Peyer's patch (tissue), 4 donors: Measurements from ENCODE around the gene SMG7. TPM values are rescaled to one million over a fixed set of nuclear protein-coding genes. Genes with fewer than 3 reads are reported as not detected.

Experiments
- DNase-seq, 3 donors: peaks; one replicate each; pipeline ENCODE4 v3.0.0-alpha.2; 2017 to 2019
- H3K27ac ChIP-seq, 4 donors: fragments of 200-600 bp; sonication (generic); one replicate each; pipeline ENCODE4 v1.5.1; 2016 to 2019
- H3K27me3 ChIP-seq, 2 donors: fragments of 200-600 bp; sonication (generic); one replicate each; pipeline ENCODE4 v1.5.1; 2019
- H3K36me3 ChIP-seq, 3 donors: fragments of 200-600 bp; sonication (generic); one replicate each; pipeline ENCODE4 v1.5.1; 2016 to 2019
- H3K4me1 ChIP-seq, 4 donors: fragments of 200-600 bp; sonication (generic); one replicate each; pipeline ENCODE4 v1.5.1; 2016 to 2019
- H3K4me3 ChIP-seq, 4 donors: fragments of 200-600 bp; sonication (generic); 1 replicate in 3 of 4; 2 replicates in 1 of 4; pipeline ENCODE4 v1.5.1; 2016 to 2019; ENCODE audit warnings: mild to moderate bottlenecking in 1 of 4
- H3K9me3 ChIP-seq, 4 donors: fragments of 200-600 bp; sonication (generic); one replicate each; pipeline ENCODE4 v1.5.1; 2016 to 2019; ENCODE audit warnings: mild to moderate bottlenecking in 1 of 4
- CTCF ChIP-seq, 6 experiments: fragments of 450-650 bp in 4 of 6; fragments of 200-600 bp in 2 of 6; sonication (generic) in 1 of 6; IDR thresholded peaks; one replicate each; pipeline ENCODE4 v1.5.1; 2017 to 2019; ENCODE audit warnings: antibody characterized with exemption in 6 of 6, mild to moderate bottlenecking in 3 of 6, moderate library complexity in 1 of 6
- POLR2A ChIP-seq, 2 donors: fragments of 450-650 bp; IDR thresholded peaks; one replicate each; pipeline ENCODE4 v1.5.1; 2017; ENCODE audit warnings: antibody characterized with exemption in 2 of 2, mild to moderate bottlenecking in 2 of 2, moderate library complexity in 2 of 2
- total RNA-seq, 4 donors: library from RNA; depleted of rRNA; stranded (reverse); fragments of >200 nt; gene quantifications; one replicate each; pipeline ENCODE4 v1.1.0, GENCODE V29; 2016

The SMG7 gene
- total RNA-seq, 4 donors from 2014 or later = 46.2 to 72.7 (median 54.3) TPM

DNA sequence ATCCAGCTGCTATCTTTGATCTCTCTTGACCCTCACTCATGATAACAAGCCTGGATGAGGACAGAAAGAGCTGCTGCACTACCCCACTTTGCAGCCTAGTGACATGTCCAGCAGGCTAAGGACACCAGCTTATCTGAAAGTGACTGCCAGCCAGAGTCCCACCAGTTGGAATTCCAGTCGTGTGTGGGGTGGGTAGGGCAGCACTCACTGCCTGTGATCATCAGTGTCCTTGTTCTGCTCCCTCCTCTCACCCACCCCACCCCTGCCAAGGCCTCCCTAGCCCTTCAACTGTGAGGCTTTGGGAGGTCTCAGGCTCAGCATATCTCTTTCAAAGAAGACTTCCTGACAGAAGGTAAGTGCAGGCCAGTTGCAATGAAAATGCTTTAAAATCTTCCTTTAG, 38.6 kb upstream of the SMG7 start:
- H3K4me3 ChIP-seq = no peak overlapping the region
- H3K9me3 ChIP-seq = no peaks in the 10 kb centered on the region
- TF ChIP-seq CTCF (IDR thresholded peaks at IDR 0.05) = no peak
- no peak for TF ChIP-seq POLR2A (IDR thresholded peaks at IDR 0.05)
- H3K36me3 ChIP-seq = no peaks in the 10 kb centered on the region
- H3K27ac ChIP-seq = no peak overlapping the region
- H3K27me3 ChIP-seq = no peaks in the 10 kb centered on the region
- H3K4me1 ChIP-seq = no peaks in the 10 kb centered on the region
- DNase-seq = no peak

DNA sequence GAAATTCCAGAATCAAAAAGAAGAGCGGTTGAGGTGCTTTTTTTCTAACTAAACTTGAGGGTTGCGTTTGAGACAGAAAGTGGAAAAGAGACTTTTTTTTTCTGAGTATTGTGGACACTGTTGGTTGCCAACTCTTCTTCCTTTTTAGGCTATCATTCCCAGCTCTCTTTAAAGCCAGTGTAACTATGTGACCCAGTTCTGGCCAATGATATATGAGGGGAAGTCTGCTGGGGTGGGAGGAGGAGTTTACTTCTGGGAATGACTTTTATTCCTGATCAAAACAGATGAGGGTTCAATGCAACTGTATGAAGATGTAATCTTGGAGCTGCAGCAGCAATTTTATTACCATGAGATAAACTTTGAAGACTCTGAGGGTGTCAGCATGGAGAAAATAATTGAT, 36.8 kb upstream of the SMG7 start:
- Histone ChIP-seq H3K36me3 (no peaks in the 10 kb centered on the region), H3K4me3 (no peak overlapping the region), H3K27me3 (no peaks in the 10 kb centered on the region), H3K9me3 (no peaks in the 10 kb centered on the region), H3K27ac (no peak overlapping the region), H3K4me1 (no peaks in the 10 kb centered on the region)
- TF ChIP-seq CTCF (IDR thresholded peaks at IDR 0.05) = no peak
- DNase-seq = no peak

DNA sequence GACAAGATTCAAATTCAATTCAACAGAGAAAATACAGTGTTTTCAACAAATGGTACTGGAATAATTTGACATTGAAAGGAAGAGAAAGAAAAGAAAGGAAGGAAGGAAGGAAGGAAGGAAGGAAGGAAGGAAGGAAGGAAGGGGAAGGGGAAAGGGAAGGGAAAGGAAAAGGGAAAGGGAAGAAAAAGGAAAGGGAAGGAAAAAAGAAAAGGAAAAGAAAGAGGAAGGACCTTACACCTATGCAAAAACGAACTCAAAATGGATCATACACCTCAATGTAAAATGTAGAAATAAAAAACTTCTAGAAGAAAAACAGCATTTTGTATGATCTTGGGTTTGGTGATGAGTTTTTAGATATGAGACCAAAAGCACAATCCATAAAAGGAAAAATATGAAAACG, 34.2 kb upstream of the SMG7 start:
- Histone ChIP-seq H3K27me3 (no peaks in the 10 kb centered on the region), H3K4me3 (no peak overlapping the region), H3K36me3 (no peaks in the 10 kb centered on the region), H3K27ac (no peak overlapping the region), H3K9me3 (no peaks in the 10 kb centered on the region), H3K4me1 (no peaks in the 10 kb centered on the region)
- DNase-seq = no peak
- no peak for TF ChIP-seq POLR2A (IDR thresholded peaks at IDR 0.05)
- no peak for TF ChIP-seq CTCF (IDR thresholded peaks at IDR 0.05)

GRCh38 chr1:183443011-183443410, 29.3 kb upstream of the SMG7 start:
- Histone ChIP-seq H3K9me3 (no peaks in the 10 kb centered on the region), H3K27me3 (no peaks in the 10 kb centered on the region), H3K27ac (no peak overlapping the region), H3K4me3 (no peak overlapping the region), H3K4me1 (no peaks in the 10 kb centered on the region), H3K36me3 (no peaks in the 10 kb centered on the region)
- TF ChIP-seq POLR2A (IDR thresholded peaks at IDR 0.05) = no peak
- no peak for TF ChIP-seq CTCF (IDR thresholded peaks at IDR 0.05)
- no peak for DNase-seq

DNA sequence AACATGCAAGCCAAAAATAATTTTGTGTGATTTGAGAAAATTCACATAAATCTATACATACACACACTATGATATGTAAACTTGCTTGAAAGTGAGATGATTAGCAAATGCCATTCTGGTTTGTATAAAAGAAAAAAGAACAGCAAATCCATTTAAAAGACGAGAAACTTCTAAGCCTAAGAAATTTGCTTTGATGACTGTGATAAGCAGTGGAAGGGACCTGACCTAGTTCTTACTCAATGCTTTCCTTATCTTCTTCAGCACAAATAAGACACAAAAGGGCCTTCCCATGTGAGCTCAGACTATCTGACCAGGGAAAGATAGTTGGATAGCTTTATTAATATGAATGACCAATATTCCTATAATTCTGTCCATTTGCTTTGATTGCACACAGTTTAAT, 28.8 kb upstream of the SMG7 start:
- no peak for TF ChIP-seq CTCF (IDR thresholded peaks at IDR 0.05)
- no peak for TF ChIP-seq POLR2A (IDR thresholded peaks at IDR 0.05)
- H3K36me3 ChIP-seq = no peaks in the 10 kb centered on the region
- no peaks in the 10 kb centered on the region for H3K9me3 ChIP-seq
- H3K4me1 ChIP-seq = no peaks in the 10 kb centered on the region
- H3K27ac ChIP-seq = no peak overlapping the region
- H3K27me3 ChIP-seq = no peaks in the 10 kb centered on the region
- DNase-seq = no peak
- no peak overlapping the region for H3K4me3 ChIP-seq

- Histone ChIP-seq H3K27ac (no peak overlapping the region), H3K36me3 (no peaks in the 10 kb centered on the region), H3K4me3 (no peak overlapping the region), H3K27me3 (no peaks in the 10 kb centered on the region), H3K4me1 (no peaks in the 10 kb centered on the region), H3K9me3 (no peaks in the 10 kb centered on the region)
- no peak for DNase-seq
- no peak for TF ChIP-seq CTCF (IDR thresholded peaks at IDR 0.05)
- TF ChIP-seq POLR2A (IDR thresholded peaks at IDR 0.05) = no peak
Observed at GRCh38 chr1:183444243-183444642, 28.1 kb upstream of the SMG7 start.
